PC-3 (cell line): Measurements from ENCODE around the gene PIRT. TPM values are rescaled to one million over a fixed set of nuclear protein-coding genes. Genes with fewer than 3 reads are reported as not detected.

Source experiments
- ATAC-seq: fragments of 200-7000 bp; cut with Tn5 transposase; 2 replicates; pipeline ENCODE4 v1.9.1; 2020; ENCODE audit warnings: mild to moderate bottlenecking, moderate library complexity
- BruUV-seq: library from RNA; stranded (reverse); fragments of 400-500 nt; replicated peaks from 2 replicates; lab custom pipeline; 2021; lab: Mats Ljungman, UMichigan
- CTCF ChIA-PET: fragments of 300-600 bp; sonication (Branson Sonifier 250); formaldehyde crosslinking; loops from one replicate; lab custom pipeline; 2022; ENCODE audit warnings: antibody characterized with exemption; lab: Charles Lee
- POLR2A ChIA-PET: fragments of 300-600 bp; sonication (Branson Sonifier 250); formaldehyde crosslinking; loops from one replicate; lab custom pipeline; 2022; ENCODE audit warnings: antibody characterized with exemption; ENCODE audit not compliant: unreplicated experiment; lab: Charles Lee
- DNase-seq: peaks from one replicate; pipeline ENCODE4 v3.0.0-alpha.2; 2015
- H2AFZ ChIP-seq: fragments of 300-600 bp; sonication (generic); 2 replicates; pipeline ENCODE4 v1.6.0; 2016; ENCODE audit warnings: antibody characterized with exemption, low read length
- H3F3A ChIP-seq: fragments of 300-600 bp; sonication (generic); one replicate; pipeline ENCODE4 v1.6.0; 2017; ENCODE audit warnings: antibody characterized with exemption, low read length, control low read depth, mild to moderate bottlenecking; ENCODE audit not compliant: unreplicated experiment
- H3K27ac ChIP-seq: fragments of 300-600 bp; sonication (generic); 2 replicates; pipeline ENCODE4 v1.5.1; 2016; ENCODE audit warnings: mild to moderate bottlenecking, low read length
- H3K27me3 ChIP-seq: fragments of 300-600 bp; sonication (generic); 2 replicates; pipeline ENCODE4 v1.6.1; 2016; ENCODE audit warnings: low read length, mixed read lengths
- H3K36me3 ChIP-seq: fragments of 300-600 bp; sonication (generic); 2 replicates; pipeline ENCODE4 v1.6.1; 2016; ENCODE audit warnings: low read depth, mixed run types, low read length, mixed read lengths
- H3K4me1 ChIP-seq: fragments of 300-600 bp; sonication (generic); 2 replicates; pipeline ENCODE4 v1.5.1; 2016; ENCODE audit warnings: low read length; ENCODE audit not compliant: insufficient read depth
- H3K4me2 ChIP-seq: fragments of 300-600 bp; sonication (generic); 2 replicates; pipeline ENCODE4 v1.6.0; 2016; ENCODE audit warnings: low read length
- H3K4me3 ChIP-seq: fragments of 300-600 bp; sonication (generic); 2 replicates; pipeline ENCODE4 v1.5.1; 2016; ENCODE audit warnings: mild to moderate bottlenecking, low read length, mixed read lengths
- H3K79me2 ChIP-seq: fragments of 300-600 bp; sonication (generic); 2 replicates; pipeline ENCODE4 v1.6.1; 2017; ENCODE audit warnings: low read length, mixed read lengths
- H3K9ac ChIP-seq: fragments of 300-600 bp; sonication (generic); 2 replicates; pipeline ENCODE4 v1.6.0; 2016; ENCODE audit warnings: mild to moderate bottlenecking, low read length
- H3K9me2 ChIP-seq: fragments of 300-600 bp; sonication (generic); replicated peaks from 2 replicates; pipeline ENCODE4 v1.6.1; 2016; ENCODE audit warnings: mixed run types, low read length, mixed read lengths
- H3K9me3 ChIP-seq: fragments of 300-600 bp; sonication (generic); 2 replicates; pipeline ENCODE4 v1.6.1; 2016; ENCODE audit warnings: low read length, mixed read lengths
- H4K20me1 ChIP-seq: fragments of 300-600 bp; sonication (generic); 2 replicates; pipeline ENCODE4 v1.6.1; 2016; ENCODE audit warnings: low read length, mixed read lengths
- CTCF ChIP-seq: fragments of 300-600 bp; sonication (generic); conservative IDR thresholded peaks from 2 replicates; pipeline ENCODE4 v1.5.1; 2017; ENCODE audit warnings: antibody characterized with exemption, low read depth, mild to moderate bottlenecking, low read length
- EZH2 ChIP-seq: fragments of 300-600 bp; sonication (generic); IDR thresholded peaks from one replicate; pipeline ENCODE4 v1.6.1; 2017; ENCODE audit warnings: antibody characterized with exemption, mild to moderate bottlenecking, low read length; ENCODE audit not compliant: unreplicated experiment
- EZH2phosphoT487 ChIP-seq: fragments of 300-600 bp; sonication (generic); IDR thresholded peaks from 2 replicates; pipeline ENCODE4 v1.6.1; 2018; ENCODE audit warnings: mild to moderate bottlenecking, antibody characterized with exemption, low read length, borderline replicate concordance
- intact Hi-C: fragments of 100-400 bp; cut with micrococcal nuclease; formaldehyde crosslinking; loops from 2 replicates; pipeline ENCODE4 v1.9.0; 2023
- total RNA-seq: library from RNA; depleted of rRNA; stranded (reverse); fragments of >200 nt; gene quantifications from 2 replicates; pipeline ENCODE4 v1.2.3, GENCODE V29; 2014

The PIRT gene
- total RNA-seq, 1 experiment from 2014 or later: not detected

- H3K4me3 ChIP-seq: no peak overlapping the region
- H4K20me1 ChIP-seq: no peaks in the 10 kb centered on the region
- H3K79me2 ChIP-seq: no peaks in the 10 kb centered on the region
- no peak for TF ChIP-seq EZH2phosphoT487
- no peak for TF ChIP-seq CTCF
- TF ChIP-seq EZH2: no peak
- no peaks in the 10 kb centered on the region for H3K4me1 ChIP-seq
- DNase-seq: no peak
- H3F3A ChIP-seq: no peaks in the 10 kb centered on the region
- H3K4me2 ChIP-seq: no peak overlapping the region
- ChIA-PET POLR2A (no interaction called here), CTCF (no interaction called here)
- no peak for ATAC-seq
- no peak overlapping the region for H3K27ac ChIP-seq
- H3K9ac ChIP-seq: no peak overlapping the region
- BruUV-seq: no TSS peak
- no peaks in the 10 kb centered on the region for H3K9me2 ChIP-seq
- H3K9me3 ChIP-seq: no peaks in the 10 kb centered on the region
- intact Hi-C loops: no loop called here
- no peak overlapping the region for H2AFZ ChIP-seq
- no peaks in the 10 kb centered on the region; the same call in 1 of the 2 replicates for H3K36me3 ChIP-seq
- no peaks in the 10 kb centered on the region for H3K27me3 ChIP-seq
These were observed 61.5 kb downstream of the PIRT start for GRCh38 chr17:10776381-10776780.

- Histone ChIP-seq H3K36me3 (no peaks in the 10 kb centered on the region; the same call in 1 of the 2 replicates), H3K4me3 (no peak overlapping the region), H3K9ac (no peak overlapping the region), H3K27ac (no peak overlapping the region), H3K27me3 (no peaks in the 10 kb centered on the region), H3K9me2 (no peaks in the 10 kb centered on the region), H3K79me2 (no peaks in the 10 kb centered on the region), H2AFZ (no peak overlapping the region), H3K4me1 (no peaks in the 10 kb centered on the region), H3K9me3 (no peaks in the 10 kb centered on the region), H3K4me2 (no peak overlapping the region), H3F3A (no peaks in the 10 kb centered on the region), H4K20me1 (no peaks in the 10 kb centered on the region)
- BruUV-seq: no TSS peak
- intact Hi-C loops: no loop called here
- POLR2A ChIA-PET: no interaction called here
- no peak for ATAC-seq
- CTCF ChIA-PET: no interaction called here
- no peak for DNase-seq
- no peak for TF ChIP-seq CTCF
These were observed 62.0 kb downstream of the PIRT start for GRCh38 chr17:10775740-10776356.

DNA sequence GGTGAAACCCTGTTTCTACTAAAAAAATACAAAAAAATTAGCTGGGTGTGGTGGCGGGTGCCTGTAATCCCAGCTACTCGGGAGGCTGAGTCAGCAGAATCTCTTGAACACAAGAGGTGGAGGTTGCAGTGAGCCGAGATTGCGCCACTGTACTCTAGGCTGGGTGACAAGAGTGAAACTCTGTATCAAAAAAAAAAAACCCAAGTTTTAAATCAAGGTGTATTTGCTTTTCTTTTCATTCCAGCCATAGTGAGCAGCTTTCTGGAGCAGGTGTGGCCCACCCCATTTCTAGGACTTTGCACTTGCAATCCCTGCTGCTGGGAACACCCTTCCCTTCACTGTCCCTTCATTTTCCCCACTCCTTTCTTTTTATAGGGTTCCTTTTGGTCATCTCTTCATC is 62.8 kb downstream of the PIRT start:
- intact Hi-C loops: no loop called here
- ATAC-seq (no peak), DNase-seq (no peak)
- Histone ChIP-seq H3K4me2 (no peak overlapping the region), H3K36me3 (no peaks in the 10 kb centered on the region; the same call in 1 of the 2 replicates), H3K9ac (no peak overlapping the region), H3K9me3 (no peaks in the 10 kb centered on the region), H3K27me3 (no peaks in the 10 kb centered on the region), H3K79me2 (no peaks in the 10 kb centered on the region), H3K27ac (no peak overlapping the region), H2AFZ (no peak overlapping the region), H3K4me1 (no peaks in the 10 kb centered on the region), H3K4me3 (no peak overlapping the region), H3F3A (no peaks in the 10 kb centered on the region), H4K20me1 (no peaks in the 10 kb centered on the region), H3K9me2 (no peaks in the 10 kb centered on the region)
- ChIA-PET POLR2A (interaction anchor here (0.6 kb wide), 1 partner anchor 180 kb away, joined by 3 read pairs; no protein-coding TSS in a partner anchor), CTCF (no interaction called here)
- no TSS peak for BruUV-seq
- TF ChIP-seq CTCF (no peak), EZH2 (no peak)
